Measurements from ENCODE around the gene HOXB1. TPM values are rescaled to one million over a fixed set of nuclear protein-coding genes. Genes with fewer than 3 reads are reported as not detected.

The HOXB1 gene
- total RNA-seq, 1 experiment from 2014 or later: not detected

DNA sequence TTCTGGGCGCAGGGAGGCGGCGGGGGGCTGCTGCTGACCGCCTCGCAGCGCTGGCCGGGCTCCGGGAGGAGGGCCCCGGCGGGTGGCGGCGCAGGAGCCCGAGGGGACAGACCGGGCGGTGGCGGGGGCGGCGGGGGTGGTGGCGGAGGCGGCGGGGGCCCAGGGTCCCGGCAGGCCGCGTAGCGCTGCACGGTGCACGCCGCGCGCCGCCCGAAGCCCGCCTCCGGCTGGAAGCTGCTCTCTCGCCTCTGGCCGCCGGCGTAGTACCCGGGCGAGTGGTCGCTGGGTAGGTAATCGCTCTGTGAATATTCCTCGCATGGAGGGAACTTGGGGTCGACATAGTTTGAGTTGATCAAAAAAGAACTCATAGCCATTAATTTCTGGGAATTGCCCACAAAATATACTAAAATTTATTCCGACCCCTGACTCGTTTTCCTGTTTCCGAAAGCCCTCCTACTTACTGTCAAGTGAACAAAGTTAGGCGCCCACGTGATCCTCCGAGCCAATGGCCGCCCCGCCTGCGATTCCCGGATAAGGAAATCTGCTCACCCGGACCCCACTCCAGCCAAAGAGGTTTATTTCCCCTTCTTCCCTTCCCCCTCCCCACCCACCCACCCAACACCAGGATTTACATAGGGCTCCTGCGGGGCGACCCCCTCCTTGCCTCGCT is 47.3 kb upstream of the HOXB1 start, which contains the start of gene HOXB4:
TSS of gene HOXB4 (minus strand) at position 405 of the 670 bp plus-strand sequence. CDS start at position 374, 31 bp downstream.
- Histone ChIP-seq H3K27me3 (ENCODE audit: control insufficient read depth, insufficient read depth, low read length) (no peaks in the 10 kb centered on the region), H3K27ac (ENCODE audit: low read length) (peak within 1 kb of the TSS; percentile 99), H3K9me3 (ENCODE audit: control insufficient read depth, insufficient read depth, low read depth, low read length) (no peaks in the 10 kb centered on the region), H3K36me3 (ENCODE audit: control insufficient read depth, insufficient read depth, low read length) (peaks cover 12% of the 10 kb centered on the region), H3K4me1 (ENCODE audit: control insufficient read depth, insufficient read depth, low read length) (peaks cover 78% of the 10 kb centered on the region), H3K4me3 (ENCODE audit: low read depth in 2 of 2, low read length in 2 of 2) (peak within 1 kb of the TSS; percentile 70 to 99)
- DNase-seq (ENCODE audit: low read depth, low spot score) (no peak), ATAC-seq (peak; percentile 27)
- ChIA-PET POLR2A (no interaction called here), CTCF (no interaction called here)
- no TSS peak for BruUV-seq (replicated peaks)
- intact Hi-C loops (cut with micrococcal nuclease; ENCODE audit: unreplicated experiment) (no loop called here), in situ Hi-C loops (cut with HindIII; ENCODE audit: low pct_unique_long_range_greater_than_20kb, low sequenced_read_pairs) (no loop called here)
- TF ChIP-seq, protein P1, sequence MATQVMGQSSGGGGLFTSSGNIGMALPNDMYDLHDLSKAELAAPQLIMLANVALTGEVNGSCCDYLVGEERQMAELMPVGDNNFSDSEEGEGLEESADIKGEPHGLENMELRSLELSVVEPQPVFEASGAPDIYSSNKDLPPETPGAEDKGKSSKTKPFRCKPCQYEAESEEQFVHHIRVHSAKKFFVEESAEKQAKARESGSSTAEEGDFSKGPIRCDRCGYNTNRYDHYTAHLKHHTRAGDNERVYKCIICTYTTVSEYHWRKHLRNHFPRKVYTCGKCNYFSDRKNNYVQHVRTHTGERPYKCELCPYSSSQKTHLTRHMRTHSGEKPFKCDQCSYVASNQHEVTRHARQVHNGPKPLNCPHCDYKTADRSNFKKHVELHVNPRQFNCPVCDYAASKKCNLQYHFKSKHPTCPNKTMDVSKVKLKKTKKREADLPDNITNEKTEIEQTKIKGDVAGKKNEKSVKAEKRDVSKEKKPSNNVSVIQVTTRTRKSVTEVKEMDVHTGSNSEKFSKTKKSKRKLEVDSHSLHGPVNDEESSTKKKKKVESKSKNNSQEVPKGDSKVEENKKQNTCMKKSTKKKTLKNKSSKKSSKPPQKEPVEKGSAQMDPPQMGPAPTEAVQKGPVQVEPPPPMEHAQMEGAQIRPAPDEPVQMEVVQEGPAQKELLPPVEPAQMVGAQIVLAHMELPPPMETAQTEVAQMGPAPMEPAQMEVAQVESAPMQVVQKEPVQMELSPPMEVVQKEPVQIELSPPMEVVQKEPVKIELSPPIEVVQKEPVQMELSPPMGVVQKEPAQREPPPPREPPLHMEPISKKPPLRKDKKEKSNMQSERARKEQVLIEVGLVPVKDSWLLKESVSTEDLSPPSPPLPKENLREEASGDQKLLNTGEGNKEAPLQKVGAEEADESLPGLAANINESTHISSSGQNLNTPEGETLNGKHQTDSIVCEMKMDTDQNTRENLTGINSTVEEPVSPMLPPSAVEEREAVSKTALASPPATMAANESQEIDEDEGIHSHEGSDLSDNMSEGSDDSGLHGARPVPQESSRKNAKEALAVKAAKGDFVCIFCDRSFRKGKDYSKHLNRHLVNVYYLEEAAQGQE (IDR thresholded peaks at IDR 0.05; ENCODE audit: insufficient read depth in 1 of 2, low read depth in 2 of 2, low read length in 1 of 2): 0 out of 4 replicates have a peak, but pooled peaks of 1 of the 2 experiments have one; percentile 2
- TF ChIP-seq TCF7L2 (IDR thresholded peaks at IDR 0.05; ENCODE audit: low read depth, low read length) (no peak), POLR2AphosphoS5 (IDR thresholded peaks at IDR 0.05; ENCODE audit: low read depth, low read length) (no peak), SIN3A (IDR thresholded peaks at IDR 0.05; ENCODE audit: borderline replicate concordance, insufficient read depth, low read depth, low read length) (no peak)

DNA sequence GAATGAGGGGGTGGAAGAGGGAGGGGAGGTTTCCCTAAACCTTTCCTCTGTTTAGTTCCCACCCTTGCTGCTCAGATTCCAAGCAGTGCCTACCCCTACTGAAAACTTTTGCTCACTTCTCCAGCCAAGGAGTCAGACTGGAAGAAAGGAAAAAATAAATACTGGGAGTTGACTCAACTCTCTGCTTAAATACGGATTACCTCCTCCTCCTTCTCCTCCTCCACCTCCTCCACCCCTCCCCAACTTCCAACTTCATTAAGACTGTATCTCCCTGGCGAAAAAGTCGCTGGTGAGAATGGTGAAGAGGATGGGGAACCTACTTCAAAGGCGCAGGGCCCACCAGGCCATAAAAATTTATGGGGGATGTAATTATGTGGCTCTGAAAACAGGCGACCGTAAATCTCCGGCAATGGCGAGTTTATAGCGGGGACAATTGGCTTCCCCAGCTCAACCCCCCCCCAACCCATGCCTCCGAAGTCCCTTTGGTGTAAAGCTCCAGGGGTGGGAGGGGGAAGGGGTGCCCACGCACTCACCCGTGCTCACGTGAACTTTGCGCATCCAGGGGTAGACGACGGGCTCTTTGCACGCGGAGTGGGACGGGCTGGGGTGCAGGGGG is 46.6 kb upstream of the HOXB1 start:
- no TSS peak for BruUV-seq (replicated peaks)
- ChIA-PET POLR2A (interaction anchor here (0.6 kb wide), 4 partner anchors 8 to 763 kb away, joined by 3 to 7 read pairs (median 4); no protein-coding TSS in a partner anchor), CTCF (interaction anchor here (0.6 kb wide), 2 partner anchors 12 to 19 kb away, joined by 3 read pairs; no protein-coding TSS in a partner anchor)
- H3K36me3 ChIP-seq (ENCODE audit: control insufficient read depth, insufficient read depth, low read length): peaks cover 12% of the 10 kb centered on the region
- DNase-seq (ENCODE audit: low read depth, low spot score) (no peak), ATAC-seq (peak; percentile 4)
- peak overlapping the region; percentile 93 for H3K27ac ChIP-seq (ENCODE audit: low read length)
- H3K4me3 ChIP-seq (ENCODE audit: low read depth in 2 of 2, low read length in 2 of 2): peak overlapping the region; percentile 70 to 99
- peak; percentile 72; the same call in 1 of the 2 replicates for TF ChIP-seq POLR2AphosphoS5 (IDR thresholded peaks at IDR 0.05; ENCODE audit: low read depth, low read length)
- TF ChIP-seq SIN3A (IDR thresholded peaks at IDR 0.05; ENCODE audit: borderline replicate concordance, insufficient read depth, low read depth, low read length): peak; percentile 23; the same call in 1 of the 2 replicates
- TF ChIP-seq, protein P2, sequence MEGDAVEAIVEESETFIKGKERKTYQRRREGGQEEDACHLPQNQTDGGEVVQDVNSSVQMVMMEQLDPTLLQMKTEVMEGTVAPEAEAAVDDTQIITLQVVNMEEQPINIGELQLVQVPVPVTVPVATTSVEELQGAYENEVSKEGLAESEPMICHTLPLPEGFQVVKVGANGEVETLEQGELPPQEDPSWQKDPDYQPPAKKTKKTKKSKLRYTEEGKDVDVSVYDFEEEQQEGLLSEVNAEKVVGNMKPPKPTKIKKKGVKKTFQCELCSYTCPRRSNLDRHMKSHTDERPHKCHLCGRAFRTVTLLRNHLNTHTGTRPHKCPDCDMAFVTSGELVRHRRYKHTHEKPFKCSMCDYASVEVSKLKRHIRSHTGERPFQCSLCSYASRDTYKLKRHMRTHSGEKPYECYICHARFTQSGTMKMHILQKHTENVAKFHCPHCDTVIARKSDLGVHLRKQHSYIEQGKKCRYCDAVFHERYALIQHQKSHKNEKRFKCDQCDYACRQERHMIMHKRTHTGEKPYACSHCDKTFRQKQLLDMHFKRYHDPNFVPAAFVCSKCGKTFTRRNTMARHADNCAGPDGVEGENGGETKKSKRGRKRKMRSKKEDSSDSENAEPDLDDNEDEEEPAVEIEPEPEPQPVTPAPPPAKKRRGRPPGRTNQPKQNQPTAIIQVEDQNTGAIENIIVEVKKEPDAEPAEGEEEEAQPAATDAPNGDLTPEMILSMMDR (IDR thresholded peaks at IDR 0.05): no peak
- peak; percentile 98 for TF ChIP-seq TCF7L2 (IDR thresholded peaks at IDR 0.05; ENCODE audit: low read depth, low read length)
- TF ChIP-seq, protein P1 (IDR thresholded peaks at IDR 0.05; ENCODE audit: insufficient read depth in 1 of 2, low read depth in 2 of 2, low read length in 1 of 2): 0 out of 4 replicates have a peak, but pooled peaks of 1 of the 2 experiments have one; percentile 16
- intact Hi-C loops (cut with micrococcal nuclease; ENCODE audit: unreplicated experiment) (no loop called here), in situ Hi-C loops (cut with HindIII; ENCODE audit: low pct_unique_long_range_greater_than_20kb, low sequenced_read_pairs) (no loop called here)
- H3K9me3 ChIP-seq (ENCODE audit: control insufficient read depth, insufficient read depth, low read depth, low read length): no peaks in the 10 kb centered on the region
- H3K4me1 ChIP-seq (ENCODE audit: control insufficient read depth, insufficient read depth, low read length): peaks cover 78% of the 10 kb centered on the region
- no peaks in the 10 kb centered on the region for H3K27me3 ChIP-seq (ENCODE audit: control insufficient read depth, insufficient read depth, low read length)
